Measurements from ENCODE around the gene PCSK7. TPM values are rescaled to one million over a fixed set of nuclear protein-coding genes. Genes with fewer than 3 reads are reported as not detected.

Gene PCSK7
- total RNA-seq, 1 donor from 2014 or later: 66.0 TPM

- peak; percentile 74 to 87 for DNase-seq (ENCODE audit: low spot score in 2 of 2, unreplicated experiment in 2 of 2)
- Mint-ChIP-seq H3K4me1 (peaks cover 35% of the 10 kb centered on the region), H3K9me3 (no peaks in the 10 kb centered on the region)
Measured at GRCh38 chr11:117178210-117179034, 53.5 kb downstream of the PCSK7 start, which contains the start of gene SIDT2. Gene SIDT2 (plus strand): TSS chr11:117178743. CDS start chr11:117179264, 521 bp downstream.

GRCh38 chr11:117177534-117178209 lies 54.2 kb downstream of the PCSK7 start:
- Mint-ChIP-seq H3K27ac (peak overlapping the region; percentile 97), H3K9me3 (no peaks in the 10 kb centered on the region), H3K36me3 (peaks cover under 1% of the 10 kb centered on the region), H3K27me3 (ENCODE audit: low read depth) (no peaks in the 10 kb centered on the region), H3K4me3 (peak overlapping the region; percentile 91), H3K4me1 (peaks cover 42% of the 10 kb centered on the region)
- no peak for DNase-seq (ENCODE audit: low spot score in 2 of 2, unreplicated experiment in 2 of 2)
- no peak for TF ChIP-seq CTCF (IDR thresholded peaks at IDR 0.05; ENCODE audit: unreplicated experiment)

More at GRCh38 chr11:117178210-117179034, 53.5 kb downstream of the PCSK7 start, which contains the start of gene SIDT2:
- no peak for TF ChIP-seq CTCF (IDR thresholded peaks at IDR 0.05; ENCODE audit: unreplicated experiment)
- peaks cover 3% of the 10 kb centered on the region for H3K36me3 Mint-ChIP-seq
- peak within 1 kb of the TSS; percentile 97 for H3K27ac Mint-ChIP-seq
- H3K27me3 Mint-ChIP-seq (ENCODE audit: low read depth): no peaks in the 10 kb centered on the region
- H3K4me3 Mint-ChIP-seq: peak within 1 kb of the TSS; percentile 91

GRCh38 chr11:117176186-117176585 lies 55.7 kb downstream of the PCSK7 start:
- Mint-ChIP-seq H3K9me3 (no peaks in the 10 kb centered on the region), H3K36me3 (no peaks in the 10 kb centered on the region), H3K27ac (no peak overlapping the region), H3K27me3 (ENCODE audit: low read depth) (no peaks in the 10 kb centered on the region), H3K4me1 (peaks cover 54% of the 10 kb centered on the region), H3K4me3 (no peak overlapping the region)
- no peak for DNase-seq (ENCODE audit: low spot score in 2 of 2, unreplicated experiment in 2 of 2)
- no peak for TF ChIP-seq CTCF (IDR thresholded peaks at IDR 0.05; ENCODE audit: unreplicated experiment)

- Mint-ChIP-seq H3K36me3 (no peaks in the 10 kb centered on the region), H3K9me3 (no peaks in the 10 kb centered on the region), H3K4me1 (peaks cover 54% of the 10 kb centered on the region), H3K4me3 (no peak overlapping the region), H3K27ac (no peak overlapping the region), H3K27me3 (ENCODE audit: low read depth) (no peaks in the 10 kb centered on the region)
- no peak for DNase-seq (ENCODE audit: low spot score in 2 of 2, unreplicated experiment in 2 of 2)
- TF ChIP-seq CTCF (IDR thresholded peaks at IDR 0.05; ENCODE audit: unreplicated experiment): no peak
Measured at GRCh38 chr11:117175781-117176180, 56.1 kb downstream of the PCSK7 start.

GRCh38 chr11:117175104-117175503 lies 56.8 kb downstream of the PCSK7 start:
- no peak for TF ChIP-seq CTCF (IDR thresholded peaks at IDR 0.05; ENCODE audit: unreplicated experiment)
- no peak for DNase-seq (ENCODE audit: low spot score in 2 of 2, unreplicated experiment in 2 of 2)
- H3K4me3 Mint-ChIP-seq: no peak overlapping the region
- H3K9me3 Mint-ChIP-seq: no peaks in the 10 kb centered on the region
- H3K4me1 Mint-ChIP-seq: peaks cover 56% of the 10 kb centered on the region
- H3K36me3 Mint-ChIP-seq: no peaks in the 10 kb centered on the region
- H3K27ac Mint-ChIP-seq: no peak overlapping the region
- H3K27me3 Mint-ChIP-seq (ENCODE audit: low read depth): no peaks in the 10 kb centered on the region
